Esophagus mucosa (tissue), 1 donor: ENCODE results near the gene PKP3. TPM values are rescaled to one million over a fixed set of nuclear protein-coding genes. Genes with fewer than 3 reads are reported as not detected.
A peak's percentile ranks its signal among the peaks of the same experiment; 100 is the strongest.
"Not testable (repeated sequence)": the region's sequence is repeated elsewhere in the genome, so short reads cannot be mapped to it uniquely, and the experiment has no call there.

Source experiments
- ATAC-seq: fragments of 200-7000 bp; cut with Tn5 transposase; one replicate; pipeline ENCODE4 v1.9.1; 2020
- total RNA-seq: library from RNA; stranded (reverse); gene quantifications from one replicate; pipeline ENCODE4 v1.2.4, GENCODE V29; 2023
- donor health status: DM: yes; HTN: yes; CAD: no.

PKP3 gene
- total RNA-seq, result 359 TPM

GRCh38 chr11:394034-394857 lies at the start of gene PKP3:
Gene PKP3, plus strand, starts transcription at chr11:394209. Its CDS starts 84 bp downstream, at chr11:394293.
- peak; percentile 80 for ATAC-seq

GRCh38 chr11:344836-345578 lies 49.0 kb upstream of the PKP3 start:
- no peak for ATAC-seq

GRCh38 chr11:346529-346928 lies 47.5 kb upstream of the PKP3 start:
- ATAC-seq, result no peak

GRCh38 chr11:349270-349954 lies 44.6 kb upstream of the PKP3 start:
- not testable (repeated sequence) for ATAC-seq

GRCh38 chr11:350033-350722 lies 43.8 kb upstream of the PKP3 start:
- ATAC-seq, result not testable (repeated sequence)

- peak; percentile 33 for ATAC-seq
These were observed 43.2 kb upstream of the PKP3 start for GRCh38 chr11:350723-351255.

GRCh38 chr11:351411-351810 lies 42.6 kb upstream of the PKP3 start:
- no peak for ATAC-seq

- no peak for ATAC-seq
These were observed 41.5 kb upstream of the PKP3 start for GRCh38 chr11:352456-353031.

GRCh38 chr11:353179-353873 lies 40.7 kb upstream of the PKP3 start:
- ATAC-seq, result no peak

GRCh38 chr11:355581-356458 lies 38.2 kb upstream of the PKP3 start:
- ATAC-seq, result peak; percentile 68

- no peak for ATAC-seq
These were observed 37.4 kb upstream of the PKP3 start for GRCh38 chr11:356610-357009.

- ATAC-seq, result no peak
These were observed 36.4 kb upstream of the PKP3 start for GRCh38 chr11:357582-357981.

GRCh38 chr11:358129-358800 lies 35.7 kb upstream of the PKP3 start:
- ATAC-seq, result no peak

- ATAC-seq, result peak; percentile 11
These were observed 34.8 kb upstream of the PKP3 start for GRCh38 chr11:359181-359714.

GRCh38 chr11:360326-361280 lies 33.4 kb upstream of the PKP3 start:
- ATAC-seq, result peak; percentile 32

GRCh38 chr11:362642-363442 lies 31.2 kb upstream of the PKP3 start:
- ATAC-seq, result no peak

- ATAC-seq, result not testable (repeated sequence)
These were observed 30.6 kb upstream of the PKP3 start for GRCh38 chr11:363443-363805.
